GM23338 (cell line): ENCODE results near the gene CFAP57. TPM values are rescaled to one million over a fixed set of nuclear protein-coding genes. Genes with fewer than 3 reads are reported as not detected.

Experiments used
- ATAC-seq: fragments of 200-7000 bp; cut with Tn5 transposase; 3 replicates; pipeline ENCODE4 v1.9.1; 2020
- DNase-seq: peaks from one replicate; pipeline ENCODE4 v3.0.0-alpha.2; 2015; ENCODE audit warnings: low spot score
- H2AFZ ChIP-seq: fragments of 200-600 bp; sonication (generic); 2 replicates; pipeline ENCODE4 v1.8.0; 2016; ENCODE audit warnings: antibody characterized with exemption, mild to moderate bottlenecking, moderate library complexity
- H3F3A ChIP-seq: fragments of 200-600 bp; sonication (generic); replicated peaks from 2 replicates; pipeline ENCODE4 v1.8.0; 2017; ENCODE audit warnings: antibody characterized with exemption, mixed run types, low read depth
- H3K27ac ChIP-seq: fragments of 200-600 bp; sonication (generic); 2 replicates; pipeline ENCODE4 v1.6.1; 2016; ENCODE audit warnings: low read depth
- H3K27me3 ChIP-seq: fragments of 200-600 bp; sonication (generic); 2 replicates; pipeline ENCODE4 v1.8.0; 2016; ENCODE audit warnings: mild to moderate bottlenecking, mixed run types, moderate library complexity; ENCODE audit not compliant: insufficient read depth
- H3K36me3 ChIP-seq: fragments of 200-600 bp; sonication (generic); 2 replicates; pipeline ENCODE4 v1.8.0; 2016; ENCODE audit warnings: mild to moderate bottlenecking; ENCODE audit not compliant: insufficient read depth
- H3K4me1 ChIP-seq: fragments of 200-600 bp; sonication (generic); 2 replicates; pipeline ENCODE4 v1.8.0; 2016; ENCODE audit warnings: mild to moderate bottlenecking, moderate library complexity; ENCODE audit not compliant: insufficient read depth
- H3K4me2 ChIP-seq: fragments of 200-600 bp; sonication (generic); 2 replicates; pipeline ENCODE4 v1.7.1; 2017; ENCODE audit warnings: mixed run types
- H3K4me3 ChIP-seq: fragments of 200-600 bp; sonication (generic); 2 replicates; pipeline ENCODE4 v1.6.1; 2016; ENCODE audit warnings: mixed run types
- H3K79me2 ChIP-seq: fragments of 200-600 bp; sonication (generic); replicated peaks from 2 replicates; pipeline ENCODE4 v1.8.0; 2017; ENCODE audit warnings: mild to moderate bottlenecking; ENCODE audit not compliant: insufficient read depth
- H3K9me2 ChIP-seq: fragments of 200-600 bp; sonication (generic); 2 replicates; pipeline ENCODE4 v1.8.0; 2017; ENCODE audit not compliant: insufficient read depth
- H4K20me1 ChIP-seq: fragments of 200-600 bp; sonication (generic); replicated peaks from 2 replicates; pipeline ENCODE4 v1.8.0; 2017; ENCODE audit warnings: mild to moderate bottlenecking; ENCODE audit not compliant: insufficient read depth
- H3K27ac Mint-ChIP-seq: 2 replicates; pipeline ENCODE4 v1.8.0; 2020; ENCODE audit warnings: inconsistent platforms, mild to moderate bottlenecking, moderate library complexity, mixed read lengths
- H3K27me3 Mint-ChIP-seq: 3 replicates; pipeline ENCODE4 v1.8.0; 2022; ENCODE audit warnings: low read depth, mild to moderate bottlenecking, moderate library complexity, mixed read lengths, inconsistent platforms; ENCODE audit not compliant: insufficient read depth, poor library complexity
- H3K36me3 Mint-ChIP-seq: 3 replicates; pipeline ENCODE4 v1.8.0; 2021; ENCODE audit warnings: low read depth, mild to moderate bottlenecking, inconsistent platforms, moderate library complexity, mixed read lengths
- H3K4me1 Mint-ChIP-seq: 3 replicates; pipeline ENCODE4 v1.8.0; 2020; ENCODE audit warnings: mild to moderate bottlenecking, inconsistent platforms, mixed read lengths
- H3K4me3 Mint-ChIP-seq: 3 replicates; pipeline ENCODE4 v1.8.0; 2021; ENCODE audit warnings: moderate library complexity, mild to moderate bottlenecking, inconsistent platforms, mixed read lengths
- H3K9me3 Mint-ChIP-seq: 3 replicates; pipeline ENCODE4 v1.8.0; 2020; ENCODE audit warnings: moderate library complexity, mild to moderate bottlenecking, inconsistent platforms, mixed read lengths
- ETS1 ChIP-seq: IDR thresholded peaks from 2 replicates; pipeline ENCODE4 v1.6.1; 2016; ENCODE audit warnings: antibody characterized with exemption
- EZH2phosphoT487 ChIP-seq: fragments of 200-600 bp; sonication (generic); IDR thresholded peaks from one replicate; pipeline ENCODE4 v1.8.1; 2018; ENCODE audit warnings: antibody characterized with exemption; ENCODE audit not compliant: unreplicated experiment
- NANOG ChIP-seq: IDR thresholded peaks from 2 replicates; pipeline ENCODE4 v1.6.1; 2016; ENCODE audit warnings: antibody characterized with exemption, borderline replicate concordance
- STAT1 ChIP-seq: IDR thresholded peaks from one replicate; pipeline ENCODE4 v1.6.1; 2016; ENCODE audit warnings: antibody characterized with exemption; ENCODE audit not compliant: unreplicated experiment
- ZNF331 ChIP-seq: fragments of 250-450 bp; sonication (Bioruptor Pico); IDR thresholded peaks from 2 replicates; pipeline ENCODE4 v1.5.0; 2020; ENCODE audit warnings: low read depth, mild to moderate bottlenecking, moderate library complexity
- polyA plus RNA-seq: library from polyadenylated mRNA; unstranded; fragments of >200 nt; fragmentation: Nextera tagmentation; extraction: Ambion mirVana; gene quantifications from 2 replicates; pipeline ENCODE4 v1.2.1, GENCODE V29; 2016
- total RNA-seq: library from RNA; depleted of rRNA; stranded (reverse); fragments of >200 nt; shearing (Covaris generic); gene quantifications from 2 replicates; pipeline ENCODE4 v1.2.3, GENCODE V29; 2014
- TF ChIP-seq, protein P1 (sequence below): fragments of 250-450 bp; sonication (Bioruptor Pico); IDR thresholded peaks from 2 replicates; pipeline ENCODE4 v1.5.0; 2020; ENCODE audit warnings: mild to moderate bottlenecking, moderate library complexity

CFAP57 gene
- total and polyA plus RNA-seq, 2 experiments from 2014 or later: 0.37 to 0.38 TPM

- Mint-ChIP-seq H3K9me3 (peaks cover 68% of the 10 kb centered on the region), H3K4me3 (no peak overlapping the region), H3K27me3 (no peaks in the 10 kb centered on the region)
These were observed 84.8 kb downstream of the CFAP57 start for GRCh38 chr1:43256675-43257570.

More at GRCh38 chr1:43256675-43257570, 84.8 kb downstream of the CFAP57 start:
- H3K4me3 ChIP-seq: no peak overlapping the region
- TF ChIP-seq ZNF331 (CRISPR knock-in tag) (no peak), EZH2phosphoT487 (no peak), NANOG (no peak), ETS1 (no peak), STAT1 (no peak)
- TF ChIP-seq, protein P1, sequence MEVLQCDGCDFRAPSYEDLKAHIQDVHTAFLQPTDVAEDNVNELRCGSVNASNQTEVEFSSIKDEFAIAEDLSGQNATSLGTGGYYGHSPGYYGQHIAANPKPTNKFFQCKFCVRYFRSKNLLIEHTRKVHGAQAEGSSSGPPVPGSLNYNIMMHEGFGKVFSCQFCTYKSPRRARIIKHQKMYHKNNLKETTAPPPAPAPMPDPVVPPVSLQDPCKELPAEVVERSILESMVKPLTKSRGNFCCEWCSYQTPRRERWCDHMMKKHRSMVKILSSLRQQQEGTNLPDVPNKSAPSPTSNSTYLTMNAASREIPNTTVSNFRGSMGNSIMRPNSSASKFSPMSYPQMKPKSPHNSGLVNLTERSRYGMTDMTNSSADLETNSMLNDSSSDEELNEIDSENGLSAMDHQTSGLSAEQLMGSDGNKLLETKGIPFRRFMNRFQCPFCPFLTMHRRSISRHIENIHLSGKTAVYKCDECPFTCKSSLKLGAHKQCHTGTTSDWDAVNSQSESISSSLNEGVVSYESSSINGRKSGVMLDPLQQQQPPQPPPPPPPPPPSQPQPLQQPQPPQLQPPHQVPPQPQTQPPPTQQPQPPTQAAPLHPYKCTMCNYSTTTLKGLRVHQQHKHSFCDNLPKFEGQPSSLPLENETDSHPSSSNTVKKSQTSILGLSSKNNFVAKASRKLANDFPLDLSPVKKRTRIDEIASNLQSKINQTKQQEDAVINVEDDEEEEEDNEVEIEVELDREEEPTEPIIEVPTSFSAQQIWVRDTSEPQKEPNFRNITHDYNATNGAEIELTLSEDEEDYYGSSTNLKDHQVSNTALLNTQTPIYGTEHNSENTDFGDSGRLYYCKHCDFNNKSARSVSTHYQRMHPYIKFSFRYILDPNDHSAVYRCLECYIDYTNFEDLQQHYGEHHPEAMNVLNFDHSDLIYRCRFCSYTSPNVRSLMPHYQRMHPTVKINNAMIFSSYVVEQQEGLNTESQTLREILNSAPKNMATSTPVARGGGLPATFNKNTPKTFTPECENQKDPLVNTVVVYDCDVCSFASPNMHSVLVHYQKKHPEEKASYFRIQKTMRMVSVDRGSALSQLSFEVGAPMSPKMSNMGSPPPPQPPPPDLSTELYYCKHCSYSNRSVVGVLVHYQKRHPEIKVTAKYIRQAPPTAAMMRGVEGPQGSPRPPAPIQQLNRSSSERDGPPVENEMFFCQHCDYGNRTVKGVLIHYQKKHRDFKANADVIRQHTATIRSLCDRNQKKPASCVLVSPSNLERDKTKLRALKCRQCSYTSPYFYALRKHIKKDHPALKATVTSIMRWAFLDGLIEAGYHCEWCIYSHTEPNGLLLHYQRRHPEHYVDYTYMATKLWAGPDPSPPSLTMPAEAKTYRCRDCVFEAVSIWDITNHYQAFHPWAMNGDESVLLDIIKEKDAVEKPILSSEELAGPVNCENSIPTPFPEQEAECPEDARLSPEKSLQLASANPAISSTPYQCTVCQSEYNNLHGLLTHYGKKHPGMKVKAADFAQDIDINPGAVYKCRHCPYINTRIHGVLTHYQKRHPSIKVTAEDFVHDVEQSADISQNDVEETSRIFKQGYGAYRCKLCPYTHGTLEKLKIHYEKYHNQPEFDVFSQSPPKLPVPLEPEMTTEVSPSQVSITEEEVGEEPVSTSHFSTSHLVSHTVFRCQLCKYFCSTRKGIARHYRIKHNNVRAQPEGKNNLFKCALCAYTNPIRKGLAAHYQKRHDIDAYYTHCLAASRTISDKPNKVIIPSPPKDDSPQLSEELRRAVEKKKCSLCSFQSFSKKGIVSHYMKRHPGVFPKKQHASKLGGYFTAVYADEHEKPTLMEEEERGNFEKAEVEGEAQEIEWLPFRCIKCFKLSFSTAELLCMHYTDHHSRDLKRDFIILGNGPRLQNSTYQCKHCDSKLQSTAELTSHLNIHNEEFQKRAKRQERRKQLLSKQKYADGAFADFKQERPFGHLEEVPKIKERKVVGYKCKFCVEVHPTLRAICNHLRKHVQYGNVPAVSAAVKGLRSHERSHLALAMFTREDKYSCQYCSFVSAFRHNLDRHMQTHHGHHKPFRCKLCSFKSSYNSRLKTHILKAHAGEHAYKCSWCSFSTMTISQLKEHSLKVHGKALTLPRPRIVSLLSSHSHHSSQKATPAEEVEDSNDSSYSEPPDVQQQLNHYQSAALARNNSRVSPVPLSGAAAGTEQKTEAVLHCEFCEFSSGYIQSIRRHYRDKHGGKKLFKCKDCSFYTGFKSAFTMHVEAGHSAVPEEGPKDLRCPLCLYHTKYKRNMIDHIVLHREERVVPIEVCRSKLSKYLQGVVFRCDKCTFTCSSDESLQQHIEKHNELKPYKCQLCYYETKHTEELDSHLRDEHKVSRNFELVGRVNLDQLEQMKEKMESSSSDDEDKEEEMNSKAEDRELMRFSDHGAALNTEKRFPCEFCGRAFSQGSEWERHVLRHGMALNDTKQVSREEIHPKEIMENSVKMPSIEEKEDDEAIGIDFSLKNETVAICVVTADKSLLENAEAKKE: no peak
- peaks cover 4% of the 10 kb centered on the region; the same call in 1 of the 2 replicates for H3K9me2 ChIP-seq
- no peak overlapping the region for H3K4me2 ChIP-seq
- H3F3A ChIP-seq: no peaks in the 10 kb centered on the region
- no peaks in the 10 kb centered on the region for H4K20me1 ChIP-seq
- no peak for ATAC-seq
- Mint-ChIP-seq H3K27ac (no peak overlapping the region), H3K36me3 (peaks cover 50% of the 10 kb centered on the region), H3K4me1 (no peaks in the 10 kb centered on the region)
- DNase-seq: no peak
- no peaks in the 10 kb centered on the region for H3K27me3 ChIP-seq
- H3K27ac ChIP-seq: no peak overlapping the region
- H3K4me1 ChIP-seq: no peaks in the 10 kb centered on the region
- H3K36me3 ChIP-seq: no peaks in the 10 kb centered on the region; the same call in 1 of the 2 replicates
- H2AFZ ChIP-seq: no peak overlapping the region
- H3K79me2 ChIP-seq: no peaks in the 10 kb centered on the region
